Fibroblast of skin of right quadriceps (primary cell): ENCODE data around the gene MISP3.

ENCODE experiments used
- DNase-seq: peaks from one replicate; pipeline ENCODE4 v3.0.0-alpha.2; 2013

Gene MISP3

GRCh38 chr19:14106840-14107239 is 34.3 kb downstream of the MISP3 start:
- no peak for DNase-seq

DNA sequence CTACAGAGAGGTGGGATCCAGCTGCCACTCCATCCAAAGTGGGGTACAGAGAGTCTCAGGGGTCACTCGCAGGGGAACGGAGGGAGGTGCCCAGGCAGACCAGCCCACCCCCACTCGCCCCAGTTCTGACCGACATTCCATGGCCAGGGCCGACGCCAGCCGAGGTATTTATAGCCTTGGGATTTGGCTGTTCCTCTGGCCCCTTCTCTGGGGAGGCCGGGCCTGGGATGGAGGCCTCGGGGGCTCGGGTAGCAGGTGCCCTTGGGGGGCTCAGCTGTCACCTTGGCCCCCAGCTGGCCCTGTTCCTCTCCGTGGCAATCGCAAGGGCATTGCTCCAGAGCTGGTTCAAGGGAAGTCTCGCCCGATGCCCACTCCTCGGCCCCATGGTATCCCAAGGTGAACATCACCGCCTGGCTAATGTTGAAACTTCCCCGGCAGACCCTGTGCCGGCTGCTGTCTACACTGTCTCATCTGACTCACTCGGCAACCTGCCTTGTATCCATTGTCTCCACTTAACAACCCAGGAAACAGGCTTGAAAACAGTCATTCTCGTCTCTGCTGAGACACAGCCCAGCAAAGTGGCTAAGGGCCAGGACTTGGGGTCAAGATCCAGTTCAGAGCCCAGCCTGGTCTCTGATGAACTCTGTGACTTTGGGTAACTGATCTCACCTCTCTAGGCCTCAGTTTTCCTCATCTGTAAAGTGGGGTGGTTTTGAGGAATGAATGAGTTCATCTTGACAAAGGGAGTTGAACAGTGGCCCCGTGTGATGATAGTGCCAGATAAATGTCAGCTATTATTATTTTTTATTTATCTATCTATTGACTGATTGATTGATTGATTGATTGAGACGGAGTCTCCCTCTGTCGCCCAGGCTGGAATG is 35.2 kb downstream of the MISP3 start:
- no peak for DNase-seq

GRCh38 chr19:14110650-14111049 is 38.1 kb downstream of the MISP3 start:
- DNase-seq: no peak

GRCh38 chr19:14111486-14111885 is 38.9 kb downstream of the MISP3 start:
- DNase-seq: no peak

DNA sequence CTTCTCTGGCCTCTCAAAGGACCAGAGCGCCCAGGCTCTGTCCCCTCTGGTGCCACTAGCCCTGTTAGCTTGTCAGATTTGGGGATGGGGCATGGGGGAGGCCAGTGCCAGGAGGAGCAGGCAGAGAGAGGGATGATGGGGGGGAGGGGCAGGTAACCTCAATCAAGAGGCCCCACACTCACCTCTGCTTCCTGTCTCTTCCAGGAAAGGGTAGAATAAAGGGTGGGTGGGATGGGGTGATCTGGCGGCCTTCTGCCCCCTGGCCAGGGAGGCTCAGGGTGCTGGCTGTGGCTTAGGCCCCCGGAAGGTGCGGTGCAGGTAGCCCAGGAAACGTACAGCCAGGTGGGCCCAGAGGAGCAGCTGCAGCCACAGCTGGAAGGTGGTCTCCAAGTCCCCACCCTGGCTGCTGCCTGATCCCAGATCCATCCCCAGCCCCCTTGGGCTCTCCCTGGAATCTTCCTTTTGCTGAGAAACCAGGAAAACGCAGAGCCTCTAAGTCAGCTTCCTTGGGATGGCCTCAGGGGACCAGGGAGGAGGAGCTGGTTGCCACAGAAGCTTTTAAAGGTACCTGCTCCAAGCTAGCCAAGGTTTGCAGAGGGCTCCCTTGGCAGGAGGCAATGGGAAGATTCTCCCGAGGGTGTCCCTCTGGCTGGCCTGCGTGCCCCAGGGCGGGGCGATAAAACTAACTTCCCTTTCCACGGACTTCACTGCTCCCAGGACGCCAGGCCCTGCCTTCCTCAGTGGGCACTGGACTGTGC is 39.6 kb downstream of the MISP3 start:
- peak; percentile 21 for DNase-seq

DNA sequence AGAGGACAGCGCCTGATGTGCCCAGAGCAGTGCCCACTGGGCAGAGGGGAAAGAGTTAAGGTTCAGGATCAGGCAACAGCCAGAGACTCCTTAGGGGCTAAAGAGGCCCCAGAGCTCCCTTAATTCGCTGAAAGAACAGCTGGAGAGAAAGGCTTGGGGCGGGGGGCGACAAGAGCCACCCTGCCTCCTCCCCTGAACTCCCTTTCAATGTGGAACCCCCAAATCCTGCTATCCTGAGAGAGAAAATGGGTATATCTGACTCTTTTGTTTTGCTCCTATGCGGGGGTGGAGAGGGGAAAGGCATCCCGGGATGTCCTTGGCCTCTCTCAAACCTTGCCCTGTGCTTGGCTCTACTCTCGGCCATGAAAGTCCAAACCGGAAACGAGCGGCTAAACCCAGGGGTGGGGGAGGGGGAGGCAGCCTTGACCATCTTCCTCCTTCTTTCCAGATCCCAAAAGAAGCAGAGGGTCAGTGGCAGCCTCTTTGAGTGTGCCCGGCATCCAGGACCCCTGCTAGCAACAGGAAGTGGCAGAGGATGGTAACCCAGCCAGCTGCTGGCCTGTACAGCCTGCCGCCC is 40.3 kb downstream of the MISP3 start:
- DNase-seq: no peak

- DNase-seq: no peak
Observed at GRCh38 chr19:14113762-14114414, 41.3 kb downstream of the MISP3 start.

GRCh38 chr19:14114439-14114838 is 41.9 kb downstream of the MISP3 start:
- DNase-seq: no peak

DNA sequence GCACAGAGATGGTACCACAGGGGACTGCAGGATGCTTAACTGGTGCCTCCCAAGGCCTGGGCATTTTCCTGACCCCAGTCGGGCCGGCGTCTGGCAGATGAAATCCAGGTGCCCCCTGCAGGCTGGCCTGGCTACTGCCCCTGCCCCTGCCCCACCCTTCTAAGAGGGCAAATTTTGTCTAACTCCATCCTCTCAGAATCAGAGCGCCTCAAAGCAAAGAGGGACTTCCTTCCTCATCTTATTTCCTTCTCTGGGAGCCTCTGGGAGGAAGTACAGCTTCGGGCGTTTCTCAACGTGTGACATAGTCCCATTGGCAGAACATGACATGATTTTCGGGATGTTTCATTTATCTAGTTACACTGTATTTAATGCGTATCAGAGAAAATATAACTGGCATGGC is 42.3 kb downstream of the MISP3 start:
- DNase-seq: no peak

GRCh38 chr19:14115756-14116155 is 43.2 kb downstream of the MISP3 start:
- no peak for DNase-seq

- no peak for DNase-seq
Observed at GRCh38 chr19:14116525-14116917, 43.9 kb downstream of the MISP3 start.

- no peak for DNase-seq
Observed at GRCh38 chr19:14116918-14117578, 44.5 kb downstream of the MISP3 start.

GRCh38 chr19:14117668-14118164 is 45.1 kb downstream of the MISP3 start, which contains the start of gene PRKACA:
TSS of gene PRKACA (minus strand) at chr19:14117762. CDS start at chr19:14117547, 215 bp downstream.
- DNase-seq: peak; percentile 99

DNA sequence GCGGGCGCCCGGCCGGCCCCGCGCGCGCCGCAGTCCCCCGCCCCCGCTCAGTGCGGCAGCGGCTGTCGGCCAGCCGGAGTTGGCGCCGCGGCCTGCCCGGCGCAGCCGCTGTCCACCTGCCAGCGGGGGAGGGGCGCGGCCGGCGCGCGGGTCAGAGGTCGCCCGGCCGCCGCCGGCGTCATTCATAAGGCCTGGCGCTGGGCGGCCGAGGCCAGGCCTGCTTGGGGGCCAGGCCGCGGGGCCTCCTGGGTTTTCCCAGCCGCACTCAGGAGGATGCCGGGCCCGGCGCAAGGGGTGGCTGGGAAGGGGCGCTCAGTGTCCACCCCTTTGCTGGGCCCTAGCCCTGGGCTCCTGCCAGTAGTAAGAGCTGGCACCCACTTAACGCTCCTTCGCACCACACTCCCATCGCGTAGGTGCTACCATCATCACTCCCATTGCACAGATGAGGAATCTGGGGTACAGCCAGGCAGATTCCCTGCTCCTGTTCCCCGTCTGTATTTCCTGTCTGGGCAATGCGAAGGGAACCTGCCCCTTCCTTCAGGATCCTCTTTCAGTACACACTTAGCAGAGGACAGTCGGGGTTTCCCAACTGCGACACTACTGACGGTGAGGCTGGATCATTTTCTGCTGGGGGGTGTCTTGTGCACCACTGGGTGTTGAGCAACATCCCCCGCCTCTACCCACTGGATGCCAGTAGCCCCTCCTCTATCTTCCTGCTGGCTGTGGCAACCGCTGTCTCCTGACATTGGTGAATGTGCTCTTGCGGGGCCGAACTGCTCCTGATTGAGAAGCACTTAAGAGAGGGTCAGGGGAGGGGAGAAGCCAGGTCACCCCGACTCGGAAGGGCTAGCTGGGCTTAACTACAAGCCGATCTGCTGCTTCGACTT is 45.8 kb downstream of the MISP3 start:
- peak; percentile 62 for DNase-seq

DNA sequence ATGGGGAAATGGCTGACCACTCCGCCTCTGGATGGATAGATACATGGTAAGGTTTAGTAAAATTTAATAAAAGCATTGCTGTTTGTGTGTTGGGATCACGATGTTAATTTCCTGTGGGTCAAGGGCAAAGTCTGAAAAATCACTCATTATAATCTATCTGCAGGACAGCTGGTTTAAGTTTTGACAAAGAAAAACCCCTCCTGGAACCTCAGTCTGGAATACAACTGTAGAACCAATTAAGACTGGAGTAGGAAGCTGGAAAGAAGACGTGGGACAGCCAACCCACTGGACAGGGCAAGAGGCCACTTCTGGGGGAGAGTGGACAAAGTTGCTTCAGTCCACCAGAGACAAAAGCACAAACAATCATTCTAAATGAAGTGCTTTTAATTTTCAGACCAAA is 46.6 kb downstream of the MISP3 start:
- DNase-seq: no peak

GRCh38 chr19:14119644-14120496 is 47.3 kb downstream of the MISP3 start:
- no peak for DNase-seq

DNA sequence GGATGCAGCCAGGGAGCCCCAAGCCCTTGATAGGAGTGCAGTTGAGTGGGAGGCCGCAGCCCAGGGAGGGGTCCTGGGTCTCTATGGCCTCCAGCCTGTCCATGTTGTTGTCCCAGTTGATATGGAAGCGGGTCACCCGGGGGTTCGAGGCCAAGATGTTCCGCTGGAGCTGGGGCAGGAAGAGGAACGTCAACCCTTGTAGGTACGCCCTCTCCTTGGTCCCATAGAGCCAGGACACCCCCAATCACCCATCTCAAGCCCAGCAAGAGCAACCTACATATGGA is 47.9 kb downstream of the MISP3 start:
- DNase-seq: no peak

GRCh38 chr19:14122924-14123323 is 50.3 kb downstream of the MISP3 start:
- no peak for DNase-seq
